HPDE6-E6E7 (cell line): Measurements from ENCODE around the gene INSR.

Experiments
- DNase-seq: peaks from one replicate; pipeline ENCODE4 v3.0.0; 2011; ENCODE audit warnings: missing footprints; ENCODE audit errors: extremely low spot score

The INSR gene

GRCh38 chr19:7140137-7140536 is 154.1 kb downstream of the INSR start:
- no peak for DNase-seq

GRCh38 chr19:7139095-7139494 is 155.1 kb downstream of the INSR start:
- no peak for DNase-seq

- DNase-seq = no peak
These were observed 155.8 kb downstream of the INSR start for GRCh38 chr19:7138402-7138801.

- no peak for DNase-seq
These were observed 157.1 kb downstream of the INSR start for GRCh38 chr19:7137120-7137519.

GRCh38 chr19:7132054-7132453 is 162.2 kb downstream of the INSR start:
- no peak for DNase-seq

- no peak for DNase-seq
These were observed 164.2 kb downstream of the INSR start for GRCh38 chr19:7130043-7130442.

GRCh38 chr19:7126132-7126531 is 168.1 kb downstream of the INSR start:
- DNase-seq = no peak

GRCh38 chr19:7125221-7125620 is 169.0 kb downstream of the INSR start:
- DNase-seq = no peak

- no peak for DNase-seq
These were observed 169.4 kb downstream of the INSR start for GRCh38 chr19:7124782-7125181.

GRCh38 chr19:7122701-7123100 is 171.5 kb downstream of the INSR start:
- DNase-seq = no peak

- no peak for DNase-seq
These were observed 173.7 kb downstream of the INSR start for GRCh38 chr19:7120499-7120898.

- no peak for DNase-seq
These were observed 174.6 kb downstream of the INSR start for GRCh38 chr19:7119582-7119981.

- no peak for DNase-seq
These were observed 177.0 kb downstream of the INSR start for GRCh38 chr19:7117248-7117647.

- no peak for DNase-seq
These were observed 178.5 kb downstream of the INSR start for GRCh38 chr19:7115721-7116120.

GRCh38 chr19:7113233-7113632 is 181.0 kb downstream of the INSR start:
- DNase-seq = no peak

- DNase-seq = no peak
These were observed 181.5 kb downstream of the INSR start for GRCh38 chr19:7112675-7113074.

- no peak for DNase-seq
These were observed 184.4 kb downstream of the INSR start for GRCh38 chr19:7109678-7110289.

GRCh38 chr19:7106711-7107657 is 187.2 kb downstream of the INSR start:
- no peak for DNase-seq

- no peak for DNase-seq
These were observed 189.3 kb downstream of the INSR start for GRCh38 chr19:7104747-7105447.

- DNase-seq = no peak
These were observed 192.5 kb downstream of the INSR start for GRCh38 chr19:7101498-7102253.

GRCh38 chr19:7099597-7099921 is 194.7 kb downstream of the INSR start:
- DNase-seq = no peak
